Measurements from ENCODE around the gene SRC. TPM values are rescaled to one million over a fixed set of nuclear protein-coding genes. Genes with fewer than 3 reads are reported as not detected.

SRC gene
- total RNA-seq, 1 donor from 2014 or later = 15.4 TPM

DNA sequence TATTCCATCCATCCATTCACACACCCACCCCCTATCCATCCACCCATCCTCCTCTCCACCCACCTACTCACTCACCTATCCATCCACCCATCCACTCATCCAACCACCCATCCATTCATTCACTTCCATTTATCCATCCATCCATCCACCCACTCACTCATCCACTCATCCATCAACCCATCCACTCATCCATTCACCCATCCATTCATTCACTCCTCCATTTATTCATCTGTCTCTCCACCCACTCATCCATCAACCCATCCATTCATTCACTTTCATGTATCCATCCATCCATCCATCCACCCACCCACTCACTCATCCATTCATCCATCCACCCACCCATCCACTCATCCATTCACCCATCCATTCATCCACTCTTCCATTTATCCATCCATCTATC lies 84.1 kb downstream of the SRC start:
- no peak overlapping the region for H3K27ac ChIP-seq
- H3K27ac Mint-ChIP-seq = no peak overlapping the region
- no peak overlapping the region for H3K4me3 ChIP-seq
- H3K4me3 Mint-ChIP-seq = no peak overlapping the region
- no peaks in the 10 kb centered on the region for H3K9me3 ChIP-seq (ENCODE audit: low read depth)
- no peaks in the 10 kb centered on the region for H3K4me1 Mint-ChIP-seq
- no peak overlapping the region for H2AFZ ChIP-seq (replicated peaks)
- no peaks in the 10 kb centered on the region for H3K27me3 ChIP-seq
- H3K36me3 Mint-ChIP-seq = no peaks in the 10 kb centered on the region
- no peaks in the 10 kb centered on the region for H3F3A ChIP-seq (ENCODE audit: low read depth)
- no peaks in the 10 kb centered on the region for H3K9me3 Mint-ChIP-seq
- no peak for DNase-seq (ENCODE audit: low spot score)
- H3K4me2 ChIP-seq = no peak overlapping the region
- H3K4me1 ChIP-seq = no peaks in the 10 kb centered on the region
- H4K20me1 ChIP-seq (ENCODE audit: low read depth) = no peaks in the 10 kb centered on the region
- H3K9ac ChIP-seq = no peak overlapping the region
- TF ChIP-seq EZH2 (IDR thresholded peaks at IDR 0.05) = no peak
- TF ChIP-seq, protein P1, sequence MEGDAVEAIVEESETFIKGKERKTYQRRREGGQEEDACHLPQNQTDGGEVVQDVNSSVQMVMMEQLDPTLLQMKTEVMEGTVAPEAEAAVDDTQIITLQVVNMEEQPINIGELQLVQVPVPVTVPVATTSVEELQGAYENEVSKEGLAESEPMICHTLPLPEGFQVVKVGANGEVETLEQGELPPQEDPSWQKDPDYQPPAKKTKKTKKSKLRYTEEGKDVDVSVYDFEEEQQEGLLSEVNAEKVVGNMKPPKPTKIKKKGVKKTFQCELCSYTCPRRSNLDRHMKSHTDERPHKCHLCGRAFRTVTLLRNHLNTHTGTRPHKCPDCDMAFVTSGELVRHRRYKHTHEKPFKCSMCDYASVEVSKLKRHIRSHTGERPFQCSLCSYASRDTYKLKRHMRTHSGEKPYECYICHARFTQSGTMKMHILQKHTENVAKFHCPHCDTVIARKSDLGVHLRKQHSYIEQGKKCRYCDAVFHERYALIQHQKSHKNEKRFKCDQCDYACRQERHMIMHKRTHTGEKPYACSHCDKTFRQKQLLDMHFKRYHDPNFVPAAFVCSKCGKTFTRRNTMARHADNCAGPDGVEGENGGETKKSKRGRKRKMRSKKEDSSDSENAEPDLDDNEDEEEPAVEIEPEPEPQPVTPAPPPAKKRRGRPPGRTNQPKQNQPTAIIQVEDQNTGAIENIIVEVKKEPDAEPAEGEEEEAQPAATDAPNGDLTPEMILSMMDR (IDR thresholded peaks at IDR 0.05) = no peak
- no peak for TF ChIP-seq EZH2phosphoT487 (IDR thresholded peaks at IDR 0.05)
- no peaks in the 10 kb centered on the region for H3K27me3 Mint-ChIP-seq (ENCODE audit: insufficient read depth, low read depth)
- H3K79me2 ChIP-seq (ENCODE audit: low read depth) = no peaks in the 10 kb centered on the region
- no peaks in the 10 kb centered on the region for H3K36me3 ChIP-seq

DNA sequence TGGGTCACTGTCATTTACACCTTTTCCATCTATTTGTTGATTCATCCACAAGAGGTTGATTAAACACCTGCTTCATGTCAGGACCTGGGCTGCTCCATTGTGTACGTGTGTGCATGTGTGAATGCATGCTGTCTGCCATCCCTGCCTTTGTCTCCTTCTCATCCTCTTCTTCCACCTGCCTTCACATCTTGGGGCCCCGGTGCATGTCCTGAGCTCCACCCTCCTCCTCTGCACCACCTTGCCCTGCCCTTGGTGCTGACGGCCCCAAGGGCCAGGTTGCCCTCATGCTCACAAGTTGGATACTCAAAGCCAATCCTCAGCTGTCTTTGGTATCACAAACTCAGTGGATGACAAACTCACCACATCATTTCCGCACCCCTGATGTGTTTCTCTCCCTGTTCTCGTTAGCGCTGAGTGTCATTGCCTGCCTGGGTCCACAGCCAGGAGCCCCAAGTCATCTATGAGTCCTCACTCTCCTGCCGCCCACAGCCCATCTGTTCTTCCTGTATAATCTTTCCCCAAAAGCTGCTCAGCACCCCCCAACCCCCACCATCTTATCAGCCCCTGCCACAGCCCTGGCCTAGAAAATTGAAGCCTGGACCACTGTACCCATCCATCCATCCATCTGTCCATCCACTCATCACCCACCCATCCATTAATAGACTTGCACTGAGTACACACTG lies 85.0 kb downstream of the SRC start:
- no peaks in the 10 kb centered on the region for H3K9me3 ChIP-seq (ENCODE audit: low read depth)
- no peaks in the 10 kb centered on the region for H3K27me3 ChIP-seq
- H3K4me1 ChIP-seq = no peaks in the 10 kb centered on the region
- no peaks in the 10 kb centered on the region for H3K36me3 ChIP-seq
- H3K36me3 Mint-ChIP-seq = no peaks in the 10 kb centered on the region
- H3K4me2 ChIP-seq = no peak overlapping the region
- no peaks in the 10 kb centered on the region for H4K20me1 ChIP-seq (ENCODE audit: low read depth)
- H3F3A ChIP-seq (ENCODE audit: low read depth) = no peaks in the 10 kb centered on the region
- TF ChIP-seq EZH2 (IDR thresholded peaks at IDR 0.05) (no peak), EZH2phosphoT487 (IDR thresholded peaks at IDR 0.05) (no peak)
- TF ChIP-seq, protein P1 (IDR thresholded peaks at IDR 0.05) = no peak
- H3K9ac ChIP-seq = no peak overlapping the region
- no peak overlapping the region for H3K4me3 Mint-ChIP-seq
- H3K4me1 Mint-ChIP-seq = no peaks in the 10 kb centered on the region
- peaks cover under 1% of the 10 kb centered on the region for H3K27me3 Mint-ChIP-seq (ENCODE audit: insufficient read depth, low read depth)
- DNase-seq (ENCODE audit: low spot score) = no peak
- H3K27ac Mint-ChIP-seq = no peak overlapping the region
- no peak overlapping the region for H2AFZ ChIP-seq (replicated peaks)
- H3K4me3 ChIP-seq = no peak overlapping the region
- H3K79me2 ChIP-seq (ENCODE audit: low read depth) = no peaks in the 10 kb centered on the region
- H3K27ac ChIP-seq = no peak overlapping the region
- H3K9me3 Mint-ChIP-seq = no peaks in the 10 kb centered on the region

DNA sequence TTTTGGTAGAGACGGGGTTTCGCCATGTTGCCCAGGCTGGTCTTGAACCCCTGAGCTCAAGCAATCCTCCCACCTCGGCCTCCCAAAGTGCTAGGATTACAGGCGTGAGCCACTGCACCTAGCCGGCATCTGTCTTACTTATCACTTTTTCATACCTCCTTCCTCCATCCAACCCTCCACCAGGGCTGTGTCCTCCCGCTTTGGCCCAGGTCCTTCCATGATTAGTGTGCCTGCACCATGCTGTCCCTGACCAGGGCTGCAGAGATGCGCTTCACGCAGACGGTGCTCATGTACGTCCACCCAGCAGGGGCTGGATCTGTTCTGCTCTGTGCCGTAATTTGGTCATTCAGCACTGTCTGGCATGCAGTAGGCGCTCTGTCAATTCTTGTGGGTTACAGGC lies 85.8 kb downstream of the SRC start:
- H3K27me3 Mint-ChIP-seq (ENCODE audit: insufficient read depth, low read depth) = peaks cover 8% of the 10 kb centered on the region
- Histone ChIP-seq H3K4me2 (no peak overlapping the region), H3F3A (ENCODE audit: low read depth) (no peaks in the 10 kb centered on the region), H3K27ac (no peak overlapping the region), H3K79me2 (ENCODE audit: low read depth) (no peaks in the 10 kb centered on the region), H3K4me3 (no peak overlapping the region), H3K36me3 (no peaks in the 10 kb centered on the region), H3K9me3 (ENCODE audit: low read depth) (no peaks in the 10 kb centered on the region), H4K20me1 (ENCODE audit: low read depth) (no peaks in the 10 kb centered on the region), H3K27me3 (no peaks in the 10 kb centered on the region), H3K4me1 (no peaks in the 10 kb centered on the region), H3K9ac (no peak overlapping the region), H2AFZ (replicated peaks) (no peak overlapping the region)
- H3K4me3 Mint-ChIP-seq = no peak overlapping the region
- no peaks in the 10 kb centered on the region for H3K9me3 Mint-ChIP-seq
- H3K36me3 Mint-ChIP-seq = no peaks in the 10 kb centered on the region
- DNase-seq (ENCODE audit: low spot score) = no peak
- no peak overlapping the region for H3K27ac Mint-ChIP-seq
- H3K4me1 Mint-ChIP-seq = peaks cover 3% of the 10 kb centered on the region
- TF ChIP-seq EZH2phosphoT487 (IDR thresholded peaks at IDR 0.05) = no peak
- TF ChIP-seq EZH2 (IDR thresholded peaks at IDR 0.05) = no peak
- TF ChIP-seq, protein P1 (IDR thresholded peaks at IDR 0.05) = no peak
